ENCODE data around the gene LYZL4. TPM values are rescaled to one million over a fixed set of nuclear protein-coding genes. Genes with fewer than 3 reads are reported as not detected.

LYZL4 gene
- total RNA-seq, 1 donor from 2014 or later, result not detected

- Mint-ChIP-seq H3K4me1 (no peaks in the 10 kb centered on the region), H3K9me3 (peaks cover 7% of the 10 kb centered on the region), H3K4me3 (no peak overlapping the region), H3K27me3 (ENCODE audit: low read depth) (peaks cover 12% of the 10 kb centered on the region), H3K27ac (ENCODE audit: unreplicated experiment) (no peak overlapping the region), H3K36me3 (ENCODE audit: low read depth) (no peaks in the 10 kb centered on the region)
- DNase-seq (ENCODE audit: low read depth, low spot score), result no peak
- TF ChIP-seq CTCF (conservative IDR thresholded peaks at IDR 0.05), result no peak
Observed at GRCh38 chr3:42450567-42450966, 40.2 kb upstream of the LYZL4 start.

- no peaks in the 10 kb centered on the region for H3K4me1 Mint-ChIP-seq
- DNase-seq (ENCODE audit: low read depth, low spot score), result no peak
- no peak for TF ChIP-seq CTCF (conservative IDR thresholded peaks at IDR 0.05)
- no peak overlapping the region for H3K27ac Mint-ChIP-seq (ENCODE audit: unreplicated experiment)
- no peaks in the 10 kb centered on the region for H3K36me3 Mint-ChIP-seq (ENCODE audit: low read depth)
- H3K27me3 Mint-ChIP-seq (ENCODE audit: low read depth), result peaks cover 26% of the 10 kb centered on the region
- no peak overlapping the region for H3K4me3 Mint-ChIP-seq
- no peaks in the 10 kb centered on the region for H3K9me3 Mint-ChIP-seq
Observed at GRCh38 chr3:42447481-42447880, 37.1 kb upstream of the LYZL4 start.

GRCh38 chr3:42446111-42447050, 36.0 kb upstream of the LYZL4 start:
- Mint-ChIP-seq H3K4me1 (no peaks in the 10 kb centered on the region), H3K36me3 (ENCODE audit: low read depth) (no peaks in the 10 kb centered on the region), H3K4me3 (no peak overlapping the region), H3K27me3 (ENCODE audit: low read depth) (peaks cover 37% of the 10 kb centered on the region), H3K27ac (ENCODE audit: unreplicated experiment) (no peak overlapping the region), H3K9me3 (no peaks in the 10 kb centered on the region)
- DNase-seq (ENCODE audit: low read depth, low spot score), result no peak
- no peak for TF ChIP-seq CTCF (conservative IDR thresholded peaks at IDR 0.05)

- no peaks in the 10 kb centered on the region for H3K9me3 Mint-ChIP-seq
- peaks cover 11% of the 10 kb centered on the region for H3K4me1 Mint-ChIP-seq
- TF ChIP-seq CTCF (conservative IDR thresholded peaks at IDR 0.05), result peak; percentile 94
- peaks cover 55% of the 10 kb centered on the region for H3K27me3 Mint-ChIP-seq (ENCODE audit: low read depth)
- H3K27ac Mint-ChIP-seq (ENCODE audit: unreplicated experiment), result no peak overlapping the region
- peak; percentile 88 for DNase-seq (ENCODE audit: low read depth, low spot score)
- no peak overlapping the region for H3K4me3 Mint-ChIP-seq
- no peaks in the 10 kb centered on the region for H3K36me3 Mint-ChIP-seq (ENCODE audit: low read depth)
Observed at GRCh38 chr3:42443819-42444436, 33.5 kb upstream of the LYZL4 start.

- H3K9me3 Mint-ChIP-seq, result no peaks in the 10 kb centered on the region
- peaks cover 54% of the 10 kb centered on the region for H3K27me3 Mint-ChIP-seq (ENCODE audit: low read depth)
- TF ChIP-seq CTCF (conservative IDR thresholded peaks at IDR 0.05), result no peak
- no peaks in the 10 kb centered on the region for H3K36me3 Mint-ChIP-seq (ENCODE audit: low read depth)
- H3K4me3 Mint-ChIP-seq, result no peak overlapping the region
- no peak for DNase-seq (ENCODE audit: low read depth, low spot score)
- H3K4me1 Mint-ChIP-seq, result peaks cover 15% of the 10 kb centered on the region
- no peak overlapping the region for H3K27ac Mint-ChIP-seq (ENCODE audit: unreplicated experiment)
Observed at GRCh38 chr3:42443292-42443691, 32.9 kb upstream of the LYZL4 start.
